Left lung (tissue), 10 donors: ENCODE data around the gene KRT28. TPM values are rescaled to one million over a fixed set of nuclear protein-coding genes. Genes with fewer than 3 reads are reported as not detected.

ENCODE experiments used
- ATAC-seq: fragments of 200-7000 bp; cut with Tn5 transposase; one replicate; pipeline ENCODE4 v1.9.1; 2020; ENCODE audit warnings: moderate library complexity
- DNase-seq, 4 donors: peaks; one replicate each; pipeline ENCODE4 v3.0.0-alpha.2; 2013 to 2020
- H3K27ac ChIP-seq, 2 donors: fragments of 200-600 bp; sonication (generic) in 1 of 2; one replicate each; pipeline versions ENCODE4 v1.5.0 to v1.8.0; 2020 to 2021
- H3K27me3 ChIP-seq, 2 donors: fragments of 200-600 bp; sonication (generic) in 1 of 2; one replicate each; pipeline versions ENCODE4 v1.5.0 to v1.8.0; 2020 to 2021
- H3K36me3 ChIP-seq, 2 donors: fragments of 200-600 bp; sonication (generic) in 1 of 2; one replicate each; pipeline versions ENCODE4 v1.5.0 to v1.8.0; 2020 to 2021
- H3K4me1 ChIP-seq, 2 donors: fragments of 200-600 bp; one replicate each; pipeline ENCODE4 v1.8.0; 2021
- H3K4me3 ChIP-seq, 2 donors: fragments of 200-600 bp; sonication (generic) in 1 of 2; one replicate each; pipeline versions ENCODE4 v1.5.0 to v1.8.0; 2020 to 2021; ENCODE audit warnings: mild to moderate bottlenecking in 1 of 2
- H3K9me3 ChIP-seq, 2 donors: fragments of 200-600 bp; sonication (generic) in 1 of 2; one replicate each; pipeline versions ENCODE4 v1.5.0 to v1.8.0; 2020 to 2021
- intact Hi-C, 2 donors: fragments of 100-400 bp; cut with DNase I; formaldehyde crosslinking; loops; one replicate each; pipeline versions ENCODE4 v1.11.2 to v1.14.2; 2022
- polyA plus RNA-seq, 6 donors: library from polyadenylated mRNA; unstranded; fragments of 120-200 nt; gene quantifications; one replicate each; pipeline ENCODE4 v1.2.1, GENCODE V29; 2013; ENCODE audit not compliant: insufficient read length in 6 of 6
- total RNA-seq, 2 donors: library from RNA; stranded (reverse); fragmentation: NEBNext Ultra II Directional; extraction: Animal tissue kit (Norgen Biotek cat#: 25700); gene quantifications; one replicate each; pipeline ENCODE4 v1.2.1, GENCODE V29; 2021
- TF ChIP-seq, protein P1 (sequence below), 2 donors: fragments of 200-600 bp; sonication (generic) in 1 of 2; IDR thresholded peaks; one replicate each; pipeline versions ENCODE4 v1.5.0 to v1.8.0; 2021; ENCODE audit warnings: antibody characterized with exemption in 2 of 2
- donor health status: DM: no; HTN: yes; CAD: no.
- donor health status: DM: no; HTN: no; CAD: no.

Gene KRT28
- total and polyA plus RNA-seq, 8 donors = not detected

DNA sequence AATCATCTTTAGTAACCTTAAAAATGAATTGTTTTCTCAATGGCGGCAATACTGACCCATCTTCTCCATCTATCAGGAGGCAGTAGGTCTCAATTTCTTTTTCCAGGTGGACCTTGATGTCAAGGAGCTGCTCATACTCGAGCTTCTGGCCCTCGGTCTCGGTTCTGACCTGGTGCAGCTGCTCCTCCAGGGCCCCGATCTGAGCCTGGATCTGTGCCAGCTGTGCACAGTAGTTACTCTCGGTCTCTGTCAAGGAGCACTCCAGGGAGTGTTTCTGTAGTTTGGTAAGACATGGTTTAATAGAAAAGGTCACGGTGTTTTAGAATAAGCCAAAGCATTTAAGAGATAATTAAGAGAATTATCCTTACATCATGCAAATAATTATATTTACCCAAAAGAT, 22.3 kb downstream of the KRT28 start:
- H3K27me3 ChIP-seq = peaks cover 19 to 51% of the 10 kb centered on the region in 2 donors
- intact Hi-C loops = no loop called here
- ATAC-seq = no peak

DNA sequence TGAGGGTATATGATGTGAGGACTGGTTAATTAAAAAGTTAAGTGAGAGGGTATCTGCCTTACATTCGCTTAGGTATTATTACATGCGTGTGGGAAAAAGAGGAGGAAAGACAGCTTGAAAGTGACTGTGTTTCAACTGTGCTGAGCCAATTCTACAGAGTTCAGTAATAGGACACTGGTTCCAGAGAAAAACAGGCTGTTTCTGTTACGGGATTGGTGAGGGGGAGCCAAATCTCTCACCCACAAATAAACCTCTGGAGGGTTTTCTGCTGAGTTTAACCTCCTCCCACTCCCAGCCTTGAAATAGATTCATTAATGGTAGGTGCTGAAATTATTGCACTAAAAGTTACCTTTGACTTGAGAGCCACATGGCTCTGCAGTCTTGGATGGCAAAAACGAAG, 23.8 kb downstream of the KRT28 start:
- no peak overlapping the region for H3K4me3 ChIP-seq
- no peaks in the 10 kb centered on the region for H3K9me3 ChIP-seq
- H3K27me3 ChIP-seq = peaks cover 19 to 58% of the 10 kb centered on the region in 2 donors
- intact Hi-C loops = no loop called here
- TF ChIP-seq, protein P1, sequence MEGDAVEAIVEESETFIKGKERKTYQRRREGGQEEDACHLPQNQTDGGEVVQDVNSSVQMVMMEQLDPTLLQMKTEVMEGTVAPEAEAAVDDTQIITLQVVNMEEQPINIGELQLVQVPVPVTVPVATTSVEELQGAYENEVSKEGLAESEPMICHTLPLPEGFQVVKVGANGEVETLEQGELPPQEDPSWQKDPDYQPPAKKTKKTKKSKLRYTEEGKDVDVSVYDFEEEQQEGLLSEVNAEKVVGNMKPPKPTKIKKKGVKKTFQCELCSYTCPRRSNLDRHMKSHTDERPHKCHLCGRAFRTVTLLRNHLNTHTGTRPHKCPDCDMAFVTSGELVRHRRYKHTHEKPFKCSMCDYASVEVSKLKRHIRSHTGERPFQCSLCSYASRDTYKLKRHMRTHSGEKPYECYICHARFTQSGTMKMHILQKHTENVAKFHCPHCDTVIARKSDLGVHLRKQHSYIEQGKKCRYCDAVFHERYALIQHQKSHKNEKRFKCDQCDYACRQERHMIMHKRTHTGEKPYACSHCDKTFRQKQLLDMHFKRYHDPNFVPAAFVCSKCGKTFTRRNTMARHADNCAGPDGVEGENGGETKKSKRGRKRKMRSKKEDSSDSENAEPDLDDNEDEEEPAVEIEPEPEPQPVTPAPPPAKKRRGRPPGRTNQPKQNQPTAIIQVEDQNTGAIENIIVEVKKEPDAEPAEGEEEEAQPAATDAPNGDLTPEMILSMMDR (IDR thresholded peaks at IDR 0.05) = no peak
- H3K27ac ChIP-seq = no peak overlapping the region
- H3K4me1 ChIP-seq = no peaks in the 10 kb centered on the region
- ATAC-seq = no peak
- no peak for DNase-seq
- H3K36me3 ChIP-seq = no peaks in the 10 kb centered on the region

More for the DNA sequence above, 22.3 kb downstream of the KRT28 start:
- H3K27ac ChIP-seq = no peak overlapping the region
- DNase-seq = no peak
- no peaks in the 10 kb centered on the region for H3K9me3 ChIP-seq
- TF ChIP-seq, protein P1 (IDR thresholded peaks at IDR 0.05) = no peak
- no peak overlapping the region for H3K4me3 ChIP-seq
- H3K36me3 ChIP-seq = no peaks in the 10 kb centered on the region
- H3K4me1 ChIP-seq = no peaks in the 10 kb centered on the region

DNA sequence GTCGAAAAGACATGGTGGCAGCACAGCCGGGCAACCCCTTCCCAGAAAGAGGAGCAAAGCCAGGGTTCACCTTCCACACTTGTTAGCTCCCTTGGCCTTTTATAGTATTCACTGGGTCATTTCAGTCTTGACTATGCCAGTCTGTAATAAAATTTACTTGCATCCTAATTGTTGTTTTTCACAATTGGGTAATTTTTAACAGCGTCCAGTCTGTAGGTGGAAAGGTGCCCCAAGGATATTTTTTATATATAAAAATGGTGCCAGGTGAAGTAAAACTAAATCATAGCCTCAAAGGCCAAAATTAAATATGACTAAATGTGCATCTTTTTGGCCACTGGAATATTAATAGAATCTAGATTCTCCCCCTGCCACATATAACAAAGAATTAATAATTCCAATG, 27.7 kb downstream of the KRT28 start, which contains the start of gene KRT26:
TSS of gene KRT26 (minus strand) at position 101 of the 400 bp plus-strand sequence. CDS start at position 13, 88 bp downstream.
- H3K27ac ChIP-seq = no peak within 1 kb of the TSS
- no peaks in the 10 kb centered on the region for H3K4me1 ChIP-seq
- ATAC-seq (no peak), DNase-seq (no peak)
- H3K4me3 ChIP-seq = no peak within 1 kb of the TSS
- TF ChIP-seq, protein P1 (IDR thresholded peaks at IDR 0.05) = no peak
- intact Hi-C loops = no loop called here
- peaks cover 3 to 22% of the 10 kb centered on the region in 2 donors for H3K27me3 ChIP-seq
- no peaks in the 10 kb centered on the region for H3K36me3 ChIP-seq
- H3K9me3 ChIP-seq = no peaks in the 10 kb centered on the region

DNA sequence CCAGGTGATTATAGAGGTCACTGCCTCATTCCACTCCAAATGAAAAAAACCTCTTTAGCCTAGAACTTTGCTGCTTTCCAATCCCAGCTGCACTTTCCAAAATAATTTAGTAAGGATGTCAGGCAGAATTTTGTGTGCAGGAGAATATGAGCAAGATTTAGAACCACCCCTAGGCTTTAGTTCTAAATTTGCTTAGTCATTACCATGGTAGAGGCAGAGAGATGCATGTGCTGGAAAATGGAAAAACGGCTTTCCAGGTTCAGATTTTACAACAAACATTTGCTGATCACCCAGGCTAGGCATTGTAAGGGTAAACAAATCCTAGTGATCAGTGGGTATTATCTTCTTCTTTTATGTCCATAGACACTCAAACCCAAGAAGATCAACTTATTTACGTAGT, 34.1 kb downstream of the KRT28 start:
- no peaks in the 10 kb centered on the region for H3K4me1 ChIP-seq
- H3K36me3 ChIP-seq = no peaks in the 10 kb centered on the region
- H3K27me3 ChIP-seq = no peaks in the 10 kb centered on the region
- H3K4me3 ChIP-seq = no peak overlapping the region
- intact Hi-C loops = no loop called here
- no peak for DNase-seq
- TF ChIP-seq, protein P1 (IDR thresholded peaks at IDR 0.05) = no peak
- no peak for ATAC-seq
- H3K27ac ChIP-seq = no peak overlapping the region
- H3K9me3 ChIP-seq = peaks cover 0 to 36% of the 10 kb centered on the region in 2 donors

DNA sequence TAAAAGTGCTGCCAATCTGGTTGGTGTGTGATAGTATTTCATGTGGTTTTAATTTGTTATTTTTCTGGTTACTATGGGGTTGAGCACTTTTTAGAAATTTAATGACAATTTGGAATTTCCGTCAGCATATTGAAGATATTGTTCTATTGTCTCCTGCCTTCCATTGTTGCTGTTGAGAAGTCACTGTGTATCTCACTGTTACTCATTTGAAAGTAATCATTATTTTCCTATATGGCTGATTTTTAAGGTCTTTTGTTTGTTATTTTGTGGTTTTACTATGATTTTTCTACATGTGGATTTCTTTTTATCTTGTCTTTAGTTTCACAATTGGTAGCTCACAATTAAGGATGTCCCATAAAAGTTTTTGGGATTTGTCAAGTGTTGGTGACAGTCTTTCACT, 36.0 kb downstream of the KRT28 start:
- intact Hi-C loops = no loop called here
- no peak for DNase-seq
- TF ChIP-seq, protein P1 (IDR thresholded peaks at IDR 0.05) = no peak
- Histone ChIP-seq H3K4me3 (no peak overlapping the region), H3K27me3 (no peaks in the 10 kb centered on the region), H3K27ac (no peak overlapping the region), H3K4me1 (no peaks in the 10 kb centered on the region), H3K36me3 (no peaks in the 10 kb centered on the region), H3K9me3 (peaks cover 0 to 55% of the 10 kb centered on the region in 2 donors)
- ATAC-seq = no peak
